CD4-positive, CD25-positive, alpha-beta regulatory T cell (primary cell): ENCODE measurements around the gene DUSP8. TPM values are rescaled to one million over a fixed set of nuclear protein-coding genes. Genes with fewer than 3 reads are reported as not detected.
A peak's percentile ranks its signal among the peaks of the same experiment; 100 is the strongest.
"Not testable (repeated sequence)": the region's sequence is repeated elsewhere in the genome, so short reads cannot be mapped to it uniquely, and the experiment has no call there.

Source experiments
- ATAC-seq, 2 donors: fragments of 150-1000 bp; cut with Tn5 transposase; one replicate each; pipeline ENCODE4 v1.10.0; 2021; ENCODE audit warnings: low read depth in 2 of 2, moderate number of reproducible peaks in 2 of 2, moderate library complexity in 1 of 2
- DNase-seq, 3 donors: peaks; one replicate each; pipeline versions ENCODE4 v3.0.0 to v3.0.0-alpha.2; 2012 to 2022; ENCODE audit warnings: mixed read lengths in 1 of 3
- H3K27ac ChIP-seq: one replicate; pipeline ENCODE4 v1.7.0; 2013; ENCODE audit warnings: mild to moderate bottlenecking, low read length; ENCODE audit not compliant: insufficient read depth, poor library complexity, severe bottlenecking
- H3K27me3 ChIP-seq: one replicate; pipeline ENCODE4 v1.7.0; 2013; ENCODE audit warnings: low read length; ENCODE audit not compliant: control insufficient read depth, insufficient read depth
- H3K36me3 ChIP-seq: one replicate; pipeline ENCODE4 v1.7.0; 2013; ENCODE audit warnings: mild to moderate bottlenecking, low read length, moderate library complexity; ENCODE audit not compliant: control insufficient read depth, insufficient read depth
- H3K4me1 ChIP-seq: 2 replicates; pipeline ENCODE4 v1.7.0; 2013; ENCODE audit warnings: mild to moderate bottlenecking, low read length; ENCODE audit not compliant: insufficient read depth, control insufficient read depth, poor library complexity, severe bottlenecking
- H3K4me3 ChIP-seq: one replicate; pipeline ENCODE4 v1.7.0; 2013; ENCODE audit warnings: low read depth, mild to moderate bottlenecking, low read length, moderate library complexity
- H3K9me3 ChIP-seq, 2 experiments: 1 replicate in 1 of 2; 2 replicates in 1 of 2; pipeline ENCODE4 v1.7.0; 2013; ENCODE audit warnings: low read length in 2 of 2, mild to moderate bottlenecking in 1 of 2, moderate library complexity in 1 of 2; ENCODE audit not compliant: control insufficient read depth in 2 of 2
- H3K27ac Mint-ChIP-seq, 3 donors: one replicate each; pipeline ENCODE4 v1.8.0; 2020 to 2022; ENCODE audit warnings: mild to moderate bottlenecking in 3 of 3, mixed read lengths in 3 of 3, moderate library complexity in 2 of 3
- H3K27me3 Mint-ChIP-seq: one replicate; pipeline ENCODE4 v1.8.0; 2022; ENCODE audit warnings: mild to moderate bottlenecking, mixed read lengths
- H3K36me3 Mint-ChIP-seq: one replicate; pipeline ENCODE4 v1.8.0; 2020; ENCODE audit warnings: mixed read lengths
- H3K4me1 Mint-ChIP-seq, 4 donors: one replicate each; pipeline ENCODE4 v1.8.0; 2020 to 2022; ENCODE audit warnings: mixed read lengths in 4 of 4, mild to moderate bottlenecking in 1 of 4
- H3K4me3 Mint-ChIP-seq, 4 donors: one replicate each; pipeline ENCODE4 v1.8.0; 2020 to 2022; ENCODE audit warnings: mild to moderate bottlenecking in 4 of 4, mixed read lengths in 4 of 4, moderate library complexity in 3 of 4
- H3K9me3 Mint-ChIP-seq, 7 donors: one replicate each; pipeline ENCODE4 v1.8.0; 2020 to 2022; ENCODE audit warnings: mixed read lengths in 7 of 7, mild to moderate bottlenecking in 3 of 7, moderate library complexity in 2 of 7
- polyA plus RNA-seq, 4 donors: library from polyadenylated mRNA; unstranded; fragments of 300-500 nt; fragmentation: Illumina TruSeq; gene quantifications; one replicate each; pipeline ENCODE4 v1.2.3, GENCODE V29; 2021
- total RNA-seq: library from RNA; stranded (reverse); gene quantifications from one replicate; pipeline ENCODE4 v1.2.3, GENCODE V29; 2022

DUSP8 gene
- total and polyA plus RNA-seq, 5 donors from 2014 or later = 0.05 to 71.7 (median 0.08) TPM

GRCh38 chr11:1511937-1512496, 60.1 kb downstream of the DUSP8 start:
- Mint-ChIP-seq H3K27me3 (no peaks in the 10 kb centered on the region), H3K27ac (peak overlapping the region in 1 of 3 donors; percentile 59), H3K4me1 (peaks cover 0 to 76% (median 29%) of the 10 kb centered on the region in 4 donors), H3K36me3 (peaks cover 9% of the 10 kb centered on the region), H3K9me3 (no peaks in the 10 kb centered on the region), H3K4me3 (no peak overlapping the region)
- Histone ChIP-seq H3K9me3 (no peaks in the 10 kb centered on the region), H3K4me3 (no peak overlapping the region), H3K36me3 (peaks cover 10% of the 10 kb centered on the region), H3K27me3 (no peaks in the 10 kb centered on the region), H3K27ac (no peak overlapping the region), H3K4me1 (peaks cover 36% of the 10 kb centered on the region)
- no peak for DNase-seq
- no peak for ATAC-seq

DNA sequence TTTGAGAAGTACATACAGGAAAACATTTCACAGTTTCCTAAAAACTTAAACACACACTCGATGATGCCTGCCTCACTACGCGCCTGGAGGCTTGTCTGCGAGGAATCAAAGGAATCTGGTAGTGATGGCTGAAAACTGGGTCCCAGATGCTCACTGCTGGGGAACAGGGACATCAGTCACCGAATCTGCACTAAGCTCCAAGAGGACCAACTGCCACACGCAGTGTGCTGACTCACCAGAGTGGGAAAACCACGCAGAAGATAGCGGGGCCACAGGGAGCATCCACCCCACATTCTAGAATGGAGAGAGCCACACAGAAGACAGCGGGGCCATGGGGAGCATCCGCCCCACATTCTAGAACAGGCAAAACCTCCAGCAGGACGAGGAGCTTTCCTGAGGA, 61.1 kb downstream of the DUSP8 start:
- Histone ChIP-seq H3K4me3 (no peak overlapping the region), H3K36me3 (peaks cover 10% of the 10 kb centered on the region), H3K27me3 (no peaks in the 10 kb centered on the region), H3K4me1 (peaks cover 26% of the 10 kb centered on the region), H3K27ac (no peak overlapping the region), H3K9me3 (no peaks in the 10 kb centered on the region)
- no peak for DNase-seq
- Mint-ChIP-seq H3K9me3 (no peaks in the 10 kb centered on the region), H3K27ac (no peak overlapping the region), H3K36me3 (peaks cover 9% of the 10 kb centered on the region), H3K4me3 (no peak overlapping the region), H3K27me3 (no peaks in the 10 kb centered on the region), H3K4me1 (peaks cover 0 to 74% (median 21%) of the 10 kb centered on the region in 4 donors)
- no peak for ATAC-seq

- H3K9me3 ChIP-seq, H3K9me3 Mint-ChIP-seq, H3K27ac ChIP-seq, H3K27me3 ChIP-seq, H3K36me3 Mint-ChIP-seq, H3K4me3 ChIP-seq, ATAC-seq, H3K27ac Mint-ChIP-seq, H3K4me3 Mint-ChIP-seq, DNase-seq, H3K27me3 Mint-ChIP-seq, H3K36me3 ChIP-seq: not testable (repeated sequence)
- H3K4me1 ChIP-seq = peaks cover 20% of the 10 kb centered on the region
- H3K4me1 Mint-ChIP-seq = peaks cover 0 to 71% (median 21%) of the 10 kb centered on the region in 4 donors
Measured at GRCh38 chr11:1510351-1510750, 61.7 kb downstream of the DUSP8 start.

DNA sequence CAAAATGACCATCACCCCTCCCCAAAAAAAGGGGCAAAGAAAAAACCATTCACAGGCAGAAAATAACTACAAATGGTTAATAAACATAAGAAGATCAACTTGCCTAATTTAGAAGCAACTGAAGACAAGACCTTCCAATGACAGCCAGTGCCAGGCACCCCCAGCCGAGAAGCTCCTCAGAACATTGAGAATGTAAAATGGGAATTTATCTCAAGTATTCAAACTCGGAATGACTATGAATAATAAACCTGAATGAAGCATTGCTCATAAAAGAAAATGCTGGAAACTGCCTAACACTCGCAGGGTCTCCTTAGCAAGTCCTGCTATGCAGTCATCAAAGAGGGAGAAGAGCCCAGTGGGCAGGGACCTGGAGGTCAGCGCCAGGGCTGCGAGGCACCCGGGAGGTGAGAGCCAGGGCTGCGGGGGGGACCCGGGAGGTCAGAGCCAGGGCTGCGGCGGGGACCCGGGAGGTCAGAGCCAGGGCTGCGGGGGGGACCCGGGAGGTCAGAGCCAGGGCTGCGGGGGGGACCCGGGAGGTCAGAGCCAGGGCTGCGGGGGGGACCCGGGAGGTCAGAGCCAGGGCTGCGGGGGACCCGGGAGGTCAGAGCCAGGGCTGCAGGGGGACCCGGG, 62.3 kb downstream of the DUSP8 start:
- ATAC-seq = no peak
- H3K36me3 Mint-ChIP-seq = peaks cover 9% of the 10 kb centered on the region

GRCh38 chr11:1508986-1509385, 63.1 kb downstream of the DUSP8 start:
- ATAC-seq (no peak), DNase-seq (no peak)
- Mint-ChIP-seq H3K4me1 (peaks cover 0 to 63% (median 22%) of the 10 kb centered on the region in 4 donors), H3K27ac (peak overlapping the region in 1 of 3 donors; percentile 6), H3K4me3 (peak overlapping the region in 1 of 4 donors; percentile 50), H3K9me3 (no peaks in the 10 kb centered on the region), H3K36me3 (peaks cover 9% of the 10 kb centered on the region), H3K27me3 (no peaks in the 10 kb centered on the region)
- peaks cover 7% of the 10 kb centered on the region for H3K36me3 ChIP-seq
- no peak overlapping the region for H3K4me3 ChIP-seq
- no peaks in the 10 kb centered on the region for H3K9me3 ChIP-seq
- no peaks in the 10 kb centered on the region for H3K27me3 ChIP-seq
- H3K4me1 ChIP-seq = peaks cover 12% of the 10 kb centered on the region
- H3K27ac ChIP-seq = no peak overlapping the region

More for the DNA sequence above, 62.3 kb downstream of the DUSP8 start:
- no peak for DNase-seq
- Mint-ChIP-seq H3K9me3 (no peaks in the 10 kb centered on the region), H3K4me1 (peaks cover 0 to 68% (median 23%) of the 10 kb centered on the region in 4 donors), H3K4me3 (peak overlapping the region in 1 of 4 donors; percentile 38), H3K27ac (peak overlapping the region in 2 of 3 donors; percentile 6 to 48), H3K27me3 (no peaks in the 10 kb centered on the region)
- Histone ChIP-seq H3K36me3 (peaks cover 10% of the 10 kb centered on the region), H3K4me3 (no peak overlapping the region), H3K27me3 (no peaks in the 10 kb centered on the region), H3K4me1 (peaks cover 15% of the 10 kb centered on the region), H3K9me3 (no peaks in the 10 kb centered on the region), H3K27ac (no peak overlapping the region)

- Mint-ChIP-seq H3K9me3 (no peaks in the 10 kb centered on the region), H3K4me1 (peaks cover 0 to 61% (median 19%) of the 10 kb centered on the region in 4 donors), H3K27me3 (no peaks in the 10 kb centered on the region), H3K27ac (no peak overlapping the region), H3K36me3 (peaks cover 7% of the 10 kb centered on the region), H3K4me3 (peak overlapping the region in 1 of 4 donors; percentile 50)
- DNase-seq = no peak
- Histone ChIP-seq H3K27ac (no peak overlapping the region), H3K27me3 (no peaks in the 10 kb centered on the region), H3K4me3 (no peak overlapping the region), H3K4me1 (peaks cover 11% of the 10 kb centered on the region), H3K9me3 (no peaks in the 10 kb centered on the region), H3K36me3 (peaks cover 3% of the 10 kb centered on the region)
- no peak for ATAC-seq
Measured at GRCh38 chr11:1508491-1508891, 63.6 kb downstream of the DUSP8 start.

- Histone ChIP-seq H3K27me3 (no peaks in the 10 kb centered on the region), H3K9me3 (no peaks in the 10 kb centered on the region), H3K27ac (no peak overlapping the region), H3K4me1 (peaks cover 11% of the 10 kb centered on the region), H3K36me3 (no peaks in the 10 kb centered on the region), H3K4me3 (no peak overlapping the region)
- H3K27ac Mint-ChIP-seq = no peak overlapping the region
- ATAC-seq = no peak
- no peaks in the 10 kb centered on the region for H3K9me3 Mint-ChIP-seq
- H3K36me3 Mint-ChIP-seq = peaks cover 3% of the 10 kb centered on the region
- no peaks in the 10 kb centered on the region for H3K27me3 Mint-ChIP-seq
- DNase-seq = no peak
- H3K4me3 Mint-ChIP-seq = no peak overlapping the region
- peaks cover 0 to 59% (median 15%) of the 10 kb centered on the region in 4 donors for H3K4me1 Mint-ChIP-seq
Measured at GRCh38 chr11:1507381-1508140, 64.5 kb downstream of the DUSP8 start.
